GM21717 (cell line): ENCODE measurements around the gene LST1.
"Not testable (repeated sequence)": the region's sequence is repeated elsewhere in the genome, so short reads cannot be mapped to it uniquely, and the experiment has no call there.

ENCODE experiments used
- ATAC-seq: cut with Tn5 transposase; IDR thresholded peaks from one replicate; pipeline ENCODE4 v1.9.1; 2021; ENCODE audit warnings: mild to moderate bottlenecking, moderate library complexity; ENCODE audit not compliant: unreplicated experiment

LST1 gene

GRCh38 chr6:31586008-31586407 lies at the start of gene LST1:
LST1 (plus strand) TSS chr6:31586277; CDS start chr6:31587300, 1,023 bp downstream.
- ATAC-seq: no peak

DNA sequence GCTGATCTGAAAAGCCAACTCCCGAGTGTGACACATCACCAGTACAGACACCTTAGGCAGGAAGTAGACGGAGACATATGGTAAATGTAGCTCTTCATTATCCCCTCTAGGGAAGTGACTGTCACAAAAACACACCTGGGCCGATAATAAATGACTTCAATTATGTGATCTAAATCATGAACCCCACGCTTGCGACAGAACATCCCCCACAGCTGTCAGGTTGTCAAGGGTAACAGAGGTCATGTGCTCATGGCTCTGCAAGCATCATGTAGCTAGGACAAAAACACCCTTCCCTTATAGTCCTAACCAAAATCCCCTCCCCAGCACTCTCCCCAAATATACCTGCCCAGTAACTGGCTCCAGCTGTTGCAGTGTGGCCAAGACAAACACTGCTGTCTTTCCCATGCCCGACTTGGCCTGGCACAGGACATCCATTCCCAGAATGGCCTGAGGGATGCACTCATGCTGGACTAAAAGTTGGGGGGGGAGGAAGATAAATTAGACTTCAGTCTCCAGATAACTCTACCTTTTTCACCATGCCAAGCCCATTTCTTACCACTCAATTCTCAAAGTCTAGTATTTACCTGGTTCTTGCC lies 47.2 kb upstream of the LST1 start:
- no peak for ATAC-seq

- no peak for ATAC-seq
These were observed 45.4 kb upstream of the LST1 start for GRCh38 chr6:31540640-31541039.

DNA sequence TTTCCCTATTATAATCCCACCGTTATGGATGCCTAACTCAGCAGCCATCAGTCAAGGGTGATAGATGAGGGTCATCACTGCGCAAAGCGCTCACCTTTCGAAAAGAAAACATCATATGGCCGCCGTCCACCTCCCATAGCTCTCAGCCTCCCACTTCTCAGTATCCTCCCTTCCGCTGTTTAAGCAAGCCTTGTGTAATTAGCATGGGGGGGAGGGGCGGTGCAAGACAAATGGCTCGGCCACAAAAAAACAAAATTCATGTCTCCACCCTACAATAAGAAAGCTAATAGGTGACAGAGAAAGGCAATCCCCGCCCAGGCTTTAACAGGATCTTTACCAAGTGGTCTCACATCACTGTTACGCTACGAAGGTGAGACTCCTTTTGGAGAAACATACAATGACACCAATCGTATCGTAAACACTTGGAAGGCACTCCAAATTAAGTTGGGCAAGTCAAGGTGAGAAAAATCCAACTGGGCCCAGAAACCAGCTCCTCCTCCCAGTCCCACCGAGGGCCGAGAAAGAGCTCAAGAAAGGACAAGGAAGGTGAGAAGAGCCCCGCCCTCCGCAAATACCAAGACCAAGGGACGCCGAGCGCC lies 44.9 kb upstream of the LST1 start:
- ATAC-seq: no peak

GRCh38 chr6:31541658-31542521 lies 44.2 kb upstream of the LST1 start, which contains the start of gene DDX39B:
DDX39B (minus strand) TSS chr6:31542003; CDS start chr6:31540532, 1,471 bp downstream.
- peak; percentile 54 for ATAC-seq

- no peak for ATAC-seq
These were observed 42.4 kb upstream of the LST1 start for GRCh38 chr6:31543639-31544038.

DNA sequence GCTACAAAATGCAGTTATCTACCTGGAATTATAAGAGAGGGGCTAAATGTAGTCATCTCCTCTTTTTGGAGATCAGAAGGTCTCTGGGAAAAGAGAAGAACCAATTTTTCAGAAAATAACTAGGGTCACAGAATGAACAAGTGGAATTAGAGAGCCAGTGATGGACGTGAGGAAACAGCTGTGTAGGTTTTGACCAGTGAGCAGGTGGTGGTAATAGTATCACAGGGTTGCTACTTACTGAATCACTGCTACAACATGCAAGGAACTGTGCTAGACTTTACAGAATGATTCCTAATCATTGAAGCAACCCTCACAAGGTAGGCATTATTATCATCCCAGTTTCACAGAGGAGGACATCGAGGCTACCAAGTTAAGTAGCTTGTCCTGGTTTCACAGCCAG lies 41.4 kb upstream of the LST1 start:
- ATAC-seq: no peak

GRCh38 chr6:31545291-31545690 lies 40.8 kb upstream of the LST1 start:
- ATAC-seq: no peak

DNA sequence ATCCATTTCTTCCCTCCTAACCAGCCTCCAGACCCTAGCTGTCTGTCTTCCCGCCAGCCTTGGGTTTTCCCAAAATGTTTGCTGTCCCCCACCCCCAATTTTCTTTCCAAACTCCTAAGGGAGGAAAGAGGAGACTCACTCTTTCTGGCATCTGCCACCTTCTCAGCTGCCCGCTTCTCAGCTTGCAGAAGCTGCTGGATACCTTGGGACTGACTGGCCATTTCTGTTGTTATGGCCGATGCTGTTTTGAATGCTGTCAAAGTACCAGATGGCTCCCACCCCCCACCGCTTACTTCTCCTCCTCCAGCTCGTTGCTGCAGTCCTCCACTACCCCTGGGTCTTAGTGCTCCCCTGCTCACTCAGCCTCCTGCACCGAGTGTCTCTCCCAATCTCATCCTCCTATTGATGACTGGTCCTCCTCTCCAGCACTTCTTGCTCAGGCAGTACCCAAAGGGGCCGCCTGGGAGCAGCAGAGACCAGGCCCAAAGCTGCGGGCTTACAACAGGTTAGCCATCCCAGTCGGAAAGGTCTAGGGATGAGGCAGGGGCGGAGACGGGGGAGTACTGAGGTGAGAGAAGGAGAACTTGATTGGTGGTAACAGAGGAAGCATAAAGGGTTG lies 39.6 kb upstream of the LST1 start, which contains the start of gene ATP6V1G2:
Gene ATP6V1G2 (minus strand): TSS at position 270 of the 619 bp plus-strand sequence. CDS start 49 bp downstream, at position 221.
- ATAC-seq: no peak

DNA sequence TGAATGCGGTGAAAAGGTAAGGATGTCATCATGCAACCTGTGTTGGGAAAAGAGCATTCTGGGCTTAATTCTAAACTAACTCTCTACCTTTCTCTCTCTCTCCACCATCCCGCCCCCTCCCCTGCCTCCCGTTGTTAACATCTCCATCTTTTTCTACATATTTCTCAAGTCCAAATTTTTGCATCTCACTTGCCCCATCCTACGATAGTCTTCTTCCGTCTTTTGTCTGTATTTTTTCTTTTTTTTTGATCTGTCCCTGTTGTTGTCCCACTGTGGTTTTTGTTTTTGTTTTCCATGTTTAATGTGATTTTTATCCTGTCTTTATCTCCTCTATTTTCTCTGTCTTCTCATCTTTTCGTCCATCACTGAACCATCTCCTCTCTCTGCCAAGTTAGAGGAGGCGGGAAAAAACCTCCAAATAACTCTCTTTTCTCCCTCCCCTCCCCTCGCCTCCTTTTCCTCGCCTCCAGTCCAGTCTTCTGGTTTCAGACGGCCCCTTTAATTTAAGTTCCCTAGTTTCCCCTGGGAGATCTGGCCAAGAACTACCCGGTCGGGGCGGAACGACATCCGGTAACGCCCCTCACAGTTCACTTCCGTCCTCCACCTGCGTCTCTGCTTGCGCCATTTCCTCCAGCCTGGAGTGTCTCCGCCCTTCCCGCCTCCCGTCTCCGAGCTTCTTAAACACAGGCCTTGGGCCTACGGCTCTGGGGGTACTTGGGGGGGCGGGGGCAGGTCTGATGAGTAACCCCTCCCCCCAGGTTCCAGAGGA lies 38.9 kb upstream of the LST1 start, which contains the start of gene NFKBIL1:
Gene NFKBIL1 (plus strand): TSS at position 651 of the 769 bp plus-strand sequence. CDS start 87 bp downstream, at position 738.
- peak; percentile 56 for ATAC-seq

GRCh38 chr6:31547727-31548543 lies 38.1 kb upstream of the LST1 start:
- no peak for ATAC-seq

- no peak for ATAC-seq
These were observed 37.6 kb upstream of the LST1 start for GRCh38 chr6:31548544-31548873.

GRCh38 chr6:31551371-31551770 lies 34.7 kb upstream of the LST1 start:
- ATAC-seq: not testable (repeated sequence)

- ATAC-seq: no peak
These were observed 29.8 kb upstream of the LST1 start for GRCh38 chr6:31556307-31556706.

DNA sequence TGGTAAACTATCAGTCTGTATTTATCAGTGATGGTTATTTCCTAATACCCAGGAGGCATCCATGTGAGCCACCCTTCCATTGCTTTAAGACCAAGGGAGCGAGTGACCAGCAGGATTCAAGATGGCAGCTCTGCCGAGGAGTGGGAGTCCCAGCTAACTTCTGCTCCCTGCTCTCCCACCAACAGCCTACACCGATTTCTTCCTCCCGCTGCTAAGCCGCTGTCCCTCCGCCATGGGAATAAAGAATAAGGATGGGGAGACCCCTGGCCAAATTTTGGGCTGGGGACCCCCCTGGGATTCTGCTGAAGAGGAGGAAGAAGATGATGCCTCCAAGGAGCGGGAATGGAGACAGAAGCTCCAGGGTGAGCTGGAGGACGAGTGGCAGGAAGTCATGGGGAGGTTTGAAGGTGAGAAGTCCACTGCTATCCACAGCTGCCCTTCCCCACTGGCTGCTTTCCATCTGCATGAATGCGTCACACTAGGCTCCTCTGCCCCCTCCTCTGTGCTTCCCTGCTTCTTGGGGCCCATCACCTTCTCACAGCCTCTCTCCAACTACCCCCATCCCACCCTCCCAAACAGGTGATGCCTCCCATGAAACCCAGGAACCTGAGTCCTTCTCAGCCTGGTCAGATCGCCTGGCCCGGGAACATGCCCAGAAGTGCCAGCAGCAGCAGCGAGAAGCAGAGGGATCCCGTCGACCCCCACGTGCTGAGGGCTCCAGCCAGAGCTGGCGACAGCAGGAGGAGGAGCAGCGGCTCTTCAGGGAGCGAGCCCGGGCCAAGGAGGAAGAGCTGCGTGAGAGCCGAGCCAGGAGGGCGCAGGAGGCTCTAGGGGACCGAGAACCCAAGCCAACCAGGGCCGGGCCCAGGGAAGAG lies 28.4 kb upstream of the LST1 start:
- no peak for ATAC-seq

DNA sequence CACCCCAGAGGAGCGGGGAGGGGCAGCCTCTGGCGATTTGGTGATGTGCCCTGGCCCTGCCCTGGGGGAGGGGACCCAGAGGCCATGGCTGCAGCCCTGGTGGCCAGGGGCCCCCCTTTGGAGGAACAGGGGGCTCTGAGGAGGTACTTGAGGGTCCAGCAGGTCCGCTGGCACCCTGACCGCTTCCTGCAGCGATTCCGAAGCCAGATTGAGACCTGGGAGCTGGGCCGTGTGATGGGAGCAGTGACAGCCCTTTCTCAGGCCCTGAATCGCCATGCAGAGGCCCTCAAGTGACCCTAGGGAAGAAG lies 27.8 kb upstream of the LST1 start:
- no peak for ATAC-seq

GRCh38 chr6:31558631-31559500 lies 27.2 kb upstream of the LST1 start:
- ATAC-seq: peak; percentile 26

DNA sequence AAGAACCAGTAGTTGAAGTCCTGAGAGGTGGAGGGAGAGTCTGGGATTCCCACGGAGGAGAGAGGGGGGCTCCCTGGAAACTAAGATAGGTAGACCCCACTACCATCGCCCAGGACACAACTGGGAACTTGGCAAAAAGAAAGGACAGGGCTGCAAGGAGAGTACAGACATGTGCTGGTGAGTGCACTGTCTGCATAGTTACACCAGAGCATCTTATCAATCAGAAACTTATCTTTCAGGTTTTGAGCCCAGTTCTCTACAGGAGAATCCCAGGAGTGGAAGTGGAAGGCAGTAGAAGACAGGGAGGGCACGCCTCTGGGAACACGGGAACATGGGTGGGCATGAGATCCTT lies 26.5 kb upstream of the LST1 start:
- ATAC-seq: peak; percentile 4
